GM18951 (cell line): ENCODE results near the gene SMIM23.

Source experiments
- POLR2A ChIP-seq: IDR thresholded peaks from 4 replicates; pipeline ENCODE4 v1.6.1; 2011; ENCODE audit warnings: mild to moderate bottlenecking; ENCODE audit not compliant: insufficient read length, insufficient read depth; ENCODE audit errors: extremely low read depth
- in situ Hi-C: fragments of 300-500 bp; cut with MboI; formaldehyde crosslinking; loops from one replicate; pipeline ENCODE4 v1.12.0; 2022; ENCODE audit warnings: low sequenced_read_pairs, mixed read lengths, inconsistent platforms; ENCODE audit not compliant: unreplicated experiment

Gene SMIM23

DNA sequence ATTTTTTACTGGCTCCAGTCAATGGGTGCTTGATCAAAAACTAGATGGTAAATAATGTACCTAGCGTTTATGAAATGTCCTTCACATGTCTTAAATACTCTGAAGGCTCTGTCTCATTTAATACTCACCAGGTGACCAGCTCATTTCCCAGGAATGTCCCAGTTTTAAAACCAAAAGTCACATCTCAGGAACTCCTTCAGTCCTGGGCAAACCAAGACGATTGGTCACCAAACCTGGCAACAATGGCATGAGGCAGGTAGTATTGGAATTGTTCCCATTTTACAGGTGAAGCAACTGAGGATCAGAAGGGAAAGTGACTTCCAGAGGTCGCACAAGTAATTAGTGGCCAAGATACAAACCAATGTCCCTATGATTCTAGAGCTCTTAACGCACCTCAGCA is 27.7 kb downstream of the SMIM23 start:
- TF ChIP-seq POLR2A, result no peak

DNA sequence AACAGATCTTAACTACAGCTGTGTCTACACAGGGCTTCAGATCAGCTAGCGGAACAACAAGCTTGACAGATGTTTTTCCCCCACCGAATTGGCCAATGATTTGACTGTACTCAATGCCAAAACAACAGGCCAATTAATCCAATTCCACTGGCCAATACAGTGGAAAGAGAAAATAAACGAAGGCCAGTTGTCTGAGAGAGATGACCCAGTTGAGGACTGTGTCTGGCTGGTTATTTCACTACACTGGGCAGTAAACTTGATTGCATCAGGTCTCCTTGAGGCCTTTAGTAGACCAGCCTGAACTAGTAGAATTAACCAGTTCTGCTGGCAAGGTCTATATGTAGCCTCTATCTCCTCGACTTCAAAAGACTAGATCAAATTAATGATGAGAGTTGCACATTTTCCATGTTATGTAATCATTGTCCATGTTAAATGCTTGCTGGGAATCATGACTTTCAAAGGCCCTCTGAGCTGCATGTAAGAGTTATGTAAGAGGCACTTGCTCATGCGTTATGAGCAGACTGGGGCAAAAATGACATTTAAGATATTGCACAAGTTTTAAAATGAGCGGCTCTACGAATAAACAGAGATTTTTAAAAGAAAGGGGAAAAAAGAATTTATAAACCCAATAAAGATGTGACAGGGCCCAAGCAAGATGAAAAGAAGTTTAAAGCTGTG is 28.3 kb downstream of the SMIM23 start:
- in situ Hi-C loops, result no loop called here
- no peak for TF ChIP-seq POLR2A

More for the DNA sequence above, 27.7 kb downstream of the SMIM23 start:
- in situ Hi-C loops, result no loop called here

DNA sequence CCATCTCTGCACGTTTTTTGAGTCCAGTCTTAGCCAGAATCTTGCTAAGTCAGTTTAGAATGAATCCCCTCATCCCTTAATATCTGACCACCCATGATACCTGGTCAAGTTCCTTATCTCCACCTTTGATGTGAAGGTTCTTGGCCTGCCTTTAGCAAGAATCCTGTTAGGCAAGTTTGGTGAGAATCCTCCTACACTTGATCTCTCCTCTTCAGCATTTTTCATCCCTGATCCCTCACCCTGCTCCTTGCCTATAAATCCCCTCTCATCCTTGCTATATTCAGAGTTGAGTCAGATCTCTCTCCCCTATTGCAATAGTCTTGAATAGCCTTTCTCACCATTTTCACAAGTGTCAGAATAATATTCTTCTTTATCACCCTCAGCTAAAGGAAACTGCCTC is 31.0 kb downstream of the SMIM23 start:
- in situ Hi-C loops, result no loop called here
- TF ChIP-seq POLR2A, result no peak

DNA sequence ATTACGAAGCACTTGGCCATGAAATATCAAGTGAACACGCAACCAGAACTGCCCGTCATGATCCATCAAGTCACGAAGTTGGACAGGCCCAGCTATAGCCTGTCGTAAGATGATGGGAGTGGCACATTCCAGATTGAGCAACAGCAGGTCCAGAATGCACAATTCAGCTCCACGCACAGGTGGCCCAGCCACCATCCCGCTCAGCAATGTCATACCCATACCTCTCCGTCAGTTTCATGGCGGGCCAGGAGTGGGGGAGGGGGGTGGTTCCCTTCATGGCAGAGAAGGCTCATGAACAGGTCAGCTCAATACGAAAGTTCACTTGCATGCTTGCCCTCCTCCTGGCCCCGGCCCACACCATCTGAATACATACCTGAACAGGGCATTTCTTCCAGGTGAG is 34.9 kb downstream of the SMIM23 start:
- in situ Hi-C loops, result no loop called here
- no peak for TF ChIP-seq POLR2A

DNA sequence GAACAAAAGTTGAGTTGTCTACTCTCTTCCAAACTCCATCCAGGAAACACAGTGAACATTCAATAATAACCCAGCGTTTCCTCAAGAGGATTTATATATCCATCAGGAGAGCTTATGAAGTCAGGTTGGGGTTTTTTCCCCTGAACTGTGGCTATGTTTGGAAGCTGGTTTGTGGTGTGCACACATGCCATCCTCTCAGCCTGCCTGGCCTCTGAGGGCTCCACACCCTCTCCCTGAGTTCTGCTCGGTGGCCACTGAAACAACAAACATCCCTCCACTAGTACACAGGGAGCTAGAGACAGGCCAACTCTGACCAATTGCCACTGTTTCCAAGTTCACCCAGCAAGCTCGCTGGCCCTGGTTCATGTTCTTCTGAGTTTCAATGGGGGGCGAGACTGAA is 35.7 kb downstream of the SMIM23 start:
- TF ChIP-seq POLR2A, result no peak
- in situ Hi-C loops, result no loop called here

DNA sequence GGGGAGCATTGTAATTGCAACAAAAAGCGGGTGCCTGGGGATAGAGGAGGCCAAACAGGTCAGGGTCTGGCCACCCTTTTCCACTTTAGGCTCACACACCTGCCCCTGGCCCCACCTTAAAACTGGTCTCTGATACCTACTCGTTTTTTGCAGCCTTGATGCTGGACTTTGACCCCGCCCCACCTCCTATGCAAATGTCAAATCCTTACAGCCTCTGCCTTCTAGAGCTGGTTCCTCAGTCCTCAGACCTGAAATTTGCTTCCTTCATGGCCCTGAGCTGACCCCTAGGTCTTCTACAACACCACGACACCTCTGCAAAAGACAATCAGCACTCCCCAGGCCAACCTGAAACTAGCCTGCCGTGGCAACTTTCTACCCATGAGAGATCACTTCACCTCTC is 37.7 kb downstream of the SMIM23 start:
- no peak for TF ChIP-seq POLR2A
- in situ Hi-C loops, result no loop called here

DNA sequence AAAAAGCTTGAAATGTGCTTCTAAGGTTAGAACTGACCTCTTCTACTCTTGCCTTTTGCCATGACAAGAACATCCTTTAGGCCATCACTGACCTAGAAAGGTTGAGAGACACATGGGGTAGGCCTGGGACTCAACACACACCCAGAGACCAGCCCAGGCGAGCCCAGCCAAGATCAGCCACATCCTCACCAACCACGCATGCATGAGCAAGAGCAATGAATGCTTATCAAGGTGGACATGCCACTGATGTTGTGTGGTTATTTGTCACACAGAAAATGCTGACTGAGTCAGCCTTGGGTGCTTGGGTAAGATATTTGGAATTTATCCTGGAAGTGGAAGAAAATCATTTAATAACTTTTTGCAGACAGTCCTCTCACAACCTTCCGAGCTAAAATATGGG is 39.4 kb downstream of the SMIM23 start:
- in situ Hi-C loops, result no loop called here
- no peak for TF ChIP-seq POLR2A

DNA sequence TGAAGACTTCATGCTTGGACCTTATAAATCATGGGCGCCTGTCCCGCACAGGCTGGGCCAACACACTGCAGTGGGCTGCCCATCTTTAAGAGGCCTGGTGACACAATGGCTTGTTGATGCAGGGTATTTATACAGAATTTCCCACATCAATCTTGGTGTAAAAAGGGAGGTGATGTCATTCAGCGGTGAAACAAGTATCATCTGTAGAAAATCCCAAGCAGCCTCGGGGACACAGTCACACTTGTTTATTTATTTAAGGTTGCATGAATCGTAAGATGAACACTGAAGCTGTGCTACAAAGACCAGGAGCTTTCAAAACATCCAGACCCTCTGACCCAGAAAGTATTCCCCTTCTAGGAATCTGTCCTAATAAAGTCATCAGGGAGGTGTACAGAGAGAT is 40.5 kb downstream of the SMIM23 start:
- no peak for TF ChIP-seq POLR2A
- in situ Hi-C loops, result no loop called here

DNA sequence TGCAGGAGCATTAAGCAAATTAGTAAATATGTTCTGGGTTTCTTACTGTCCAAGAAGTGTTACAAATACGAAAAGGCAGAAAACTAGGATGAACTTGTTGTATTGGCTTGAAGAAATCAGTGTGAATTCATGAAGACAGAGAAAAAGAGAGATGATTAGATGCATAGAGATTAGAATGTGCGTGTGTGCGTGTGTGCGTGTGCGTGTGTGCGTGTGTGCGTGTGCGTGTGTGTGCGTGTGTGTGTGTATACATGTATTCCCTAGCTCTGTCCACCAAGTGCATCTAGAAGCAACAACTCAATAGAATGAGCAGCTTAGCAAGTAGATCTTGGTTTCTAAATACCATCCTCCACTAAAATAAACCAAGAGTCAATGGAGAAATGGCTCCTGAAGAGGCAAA is 41.5 kb downstream of the SMIM23 start:
- no peak for TF ChIP-seq POLR2A
- in situ Hi-C loops, result no loop called here

DNA sequence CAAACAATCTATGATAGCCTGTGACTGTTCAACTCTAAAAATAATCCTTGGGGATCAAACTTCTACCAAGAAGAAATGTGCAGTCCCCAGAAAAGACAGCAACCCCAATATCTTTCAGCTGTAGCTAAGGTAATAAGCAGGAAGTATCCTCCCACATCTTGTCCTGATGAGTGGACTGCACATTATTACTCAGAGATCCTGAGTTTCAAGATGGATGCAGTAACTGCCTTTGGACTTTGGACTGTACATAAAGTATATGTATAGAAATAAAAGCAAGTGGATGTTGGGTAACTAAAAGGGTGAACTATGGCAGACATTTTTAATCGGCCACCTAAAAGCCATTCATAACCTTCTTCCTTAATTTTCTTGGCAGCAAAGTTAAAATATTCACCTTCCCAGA is 45.1 kb downstream of the SMIM23 start:
- in situ Hi-C loops, result no loop called here

DNA sequence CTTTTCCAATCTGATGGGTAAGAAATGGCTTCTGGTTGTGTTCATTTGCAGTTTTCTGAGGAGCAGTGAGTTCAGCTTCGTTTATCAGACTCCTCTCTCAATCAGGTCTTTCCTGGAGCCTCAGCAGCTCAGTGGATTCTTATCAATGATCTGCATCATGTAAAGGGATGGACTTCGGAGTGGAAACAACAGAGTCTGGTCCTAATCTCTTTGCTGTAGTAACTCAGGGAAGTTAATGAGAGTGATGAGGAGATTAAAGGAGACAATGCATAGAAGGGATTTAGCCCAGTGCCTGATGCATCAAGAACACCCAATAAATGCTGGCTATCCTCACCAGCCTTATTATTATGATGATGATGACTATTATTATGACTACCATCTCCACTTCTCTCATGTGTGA is 47.2 kb downstream of the SMIM23 start:
- no peak for TF ChIP-seq POLR2A
- in situ Hi-C loops, result no loop called here

More for the DNA sequence above, 45.1 kb downstream of the SMIM23 start:
- TF ChIP-seq POLR2A, result no peak

DNA sequence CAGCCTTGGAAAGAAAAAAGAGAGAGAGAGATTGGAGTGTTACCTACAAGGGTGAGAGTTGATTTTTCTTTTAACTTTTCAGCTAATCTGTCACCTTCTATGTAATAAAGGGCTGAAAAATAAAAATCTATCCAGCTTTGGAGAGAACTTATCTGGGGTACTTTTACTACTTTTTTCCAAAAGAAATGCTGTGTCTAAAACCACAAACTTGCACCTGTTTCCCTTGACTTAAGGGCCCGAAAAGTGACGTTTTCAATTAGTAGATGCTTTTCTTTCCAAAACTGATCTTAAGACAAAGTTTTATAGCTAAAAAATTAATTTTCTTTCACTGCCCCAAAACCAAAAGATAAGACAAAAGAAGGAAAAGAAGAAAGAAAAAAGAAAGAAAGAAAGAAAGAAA is 48.8 kb downstream of the SMIM23 start:
- in situ Hi-C loops, result no loop called here
- no peak for TF ChIP-seq POLR2A

DNA sequence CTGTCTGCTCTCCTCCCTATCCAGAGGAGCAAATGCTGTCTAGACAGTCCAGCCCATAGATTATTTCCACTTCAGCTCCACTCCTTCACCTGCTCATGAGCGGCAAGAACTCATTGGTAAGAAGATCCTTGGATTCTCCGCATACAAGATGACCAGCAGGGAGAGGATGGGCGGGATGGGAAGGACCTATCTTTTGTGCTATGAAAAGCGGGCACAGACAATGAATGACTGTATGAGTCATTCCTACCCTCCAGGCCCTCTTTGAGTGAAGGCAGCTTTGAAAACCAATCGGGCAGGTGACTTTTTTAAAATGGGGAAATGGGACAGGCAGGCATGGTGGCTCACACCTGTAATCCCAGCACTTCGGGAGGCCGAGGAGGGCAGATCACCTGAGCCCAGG is 49.4 kb downstream of the SMIM23 start:
- in situ Hi-C loops, result no loop called here
- TF ChIP-seq POLR2A, result no peak

DNA sequence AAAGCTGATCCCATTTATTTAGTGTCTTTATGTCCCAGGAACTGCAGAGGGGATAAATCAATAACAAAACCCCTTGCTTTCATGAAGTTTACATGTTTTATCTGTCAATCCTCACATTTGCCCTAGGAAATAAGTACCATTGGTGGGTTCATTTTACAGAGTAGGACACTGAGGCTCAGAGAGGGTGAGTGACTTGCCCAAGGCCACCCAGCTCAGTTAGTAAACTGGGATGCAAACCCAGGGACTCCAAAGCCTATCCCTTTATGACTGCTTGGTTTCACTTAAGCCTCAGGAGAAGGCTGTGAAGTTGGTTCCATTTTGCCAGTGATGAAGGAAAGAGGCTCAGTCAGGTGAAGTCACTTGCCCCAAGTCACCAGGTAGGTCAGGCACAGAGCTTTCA is 51.9 kb downstream of the SMIM23 start:
- in situ Hi-C loops, result no loop called here
- no peak for TF ChIP-seq POLR2A

DNA sequence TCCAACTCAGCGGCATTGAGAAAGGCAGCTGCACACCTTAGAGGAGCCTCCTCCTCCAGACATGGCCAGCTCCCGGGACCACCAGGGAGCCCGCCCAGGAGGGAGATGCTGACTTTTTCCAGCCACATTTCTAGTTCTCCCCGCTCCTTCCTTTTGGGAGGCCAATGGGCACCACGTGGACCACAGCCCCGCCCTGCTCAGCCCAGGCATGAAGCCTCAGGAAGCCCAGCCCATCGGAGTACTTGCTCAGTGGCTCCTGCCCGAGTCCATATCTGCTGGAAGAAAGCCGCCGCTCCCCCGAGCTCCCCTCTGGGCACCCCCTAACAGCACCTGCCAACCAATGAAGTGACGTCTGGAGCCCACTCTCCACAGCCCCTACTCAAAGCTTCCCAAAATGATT is 52.4 kb downstream of the SMIM23 start:
- no peak for TF ChIP-seq POLR2A
- in situ Hi-C loops, result no loop called here
